ENCODE results near the gene HLCS.
A peak's percentile ranks its signal among the peaks of the same experiment; 100 is the strongest.

GRCh38 chr21:36909901-36910561 lies 56.4 kb downstream of the HLCS start:
- no peak for TF ChIP-seq CTCF (IDR thresholded peaks at IDR 0.05)
- TF ChIP-seq MXI1 (IDR thresholded peaks at IDR 0.05; ENCODE audit: low read depth, low read length): no peak
- no peak for TF ChIP-seq EZH2phosphoT487 (IDR thresholded peaks at IDR 0.05; ENCODE audit: borderline replicate concordance, low read depth)
- peak; percentile 77 for TF ChIP-seq FOSL2 (IDR thresholded peaks at IDR 0.05; ENCODE audit: borderline replicate concordance, low read depth)
- TF ChIP-seq USF2 (IDR thresholded peaks at IDR 0.05; ENCODE audit: borderline replicate concordance, low read depth, low read length): no peak
- TF ChIP-seq SMC3 (IDR thresholded peaks at IDR 0.05; ENCODE audit: low read depth, low read length): no peak
- TF ChIP-seq POLR2AphosphoS5 (IDR thresholded peaks at IDR 0.05; ENCODE audit: low read depth, low read length): no peak; the same call in 1 of the 2 replicates
- TF ChIP-seq FOXM1 (IDR thresholded peaks at IDR 0.05; ENCODE audit: low read depth): no peak
- no peak for TF ChIP-seq ELF1 (IDR thresholded peaks at IDR 0.05)
- no peak for TF ChIP-seq CHD2 (IDR thresholded peaks at IDR 0.05; ENCODE audit: low read length, partially characterized antibody)
- no peak for TF ChIP-seq RFX5 (IDR thresholded peaks at IDR 0.05; ENCODE audit: low read length)
- no peak for TF ChIP-seq GATA2 (CRISPR knock-in tag; IDR thresholded peaks at IDR 0.05)
- peak in 1 of 2 experiments; percentile 38; a peak in 1 of 4 replicates for TF ChIP-seq EP300 (IDR thresholded peaks at IDR 0.05; ENCODE audit: borderline replicate concordance in 1 of 2, low read depth in 1 of 2, low read length in 1 of 2)
- TF ChIP-seq IRF3 (IDR thresholded peaks at IDR 0.05; ENCODE audit: low read depth, low read length): no peak
